H1 (cell line): ENCODE measurements around the gene TMEM204. TPM values are rescaled to one million over a fixed set of nuclear protein-coding genes. Genes with fewer than 3 reads are reported as not detected.

Experiments
- CTCF ChIA-PET: fragments of 300-600 bp; sonication (Branson Sonifier 250); formaldehyde crosslinking; loops from one replicate; lab custom pipeline; 2021; ENCODE audit not compliant: partially characterized antibody; lab: Charles Lee
- POLR2A ChIA-PET: fragments of 300-600 bp; sonication (Branson Sonifier 250); formaldehyde crosslinking; loops from one replicate; lab custom pipeline; 2021; ENCODE audit warnings: inconsistent platforms; ENCODE audit not compliant: partially characterized antibody; lab: Charles Lee
- DNase-seq, 2 experiments: peaks; one replicate each; pipeline versions ENCODE4 v3.0.0 to v3.0.0-alpha.2; 2010 to 2022; ENCODE audit warnings: low spot score in 2 of 2, low read depth in 1 of 2, mixed read lengths in 1 of 2
- FAIRE-seq: peaks from 2 replicates; lab custom pipeline; 2011; peaks lifted over from hg19 to GRCh38; lab: Jason Lieb, UNC
- H2AFZ ChIP-seq: 2 replicates; pipeline ENCODE4 v1.8.1; 2012; ENCODE audit warnings: low read length, inconsistent platforms
- H2AK5ac ChIP-seq: 2 replicates; pipeline ENCODE4 v1.6.1; 2013; ENCODE audit warnings: low read depth, low read length
- H2BK120ac ChIP-seq: replicated peaks from 2 replicates; pipeline ENCODE3; 2013; ENCODE audit warnings: low read depth, low read length, inconsistent platforms
- H2BK12ac ChIP-seq: 2 replicates; pipeline ENCODE4 v1.6.1; 2013; ENCODE audit warnings: low read depth, low read length
- H2BK15ac ChIP-seq: 2 replicates; pipeline ENCODE4 v1.6.1; 2013; ENCODE audit warnings: low read length
- H2BK20ac ChIP-seq: 2 replicates; pipeline ENCODE4 v1.6.1; 2013; ENCODE audit warnings: low read length
- H2BK5ac ChIP-seq: 2 replicates; pipeline ENCODE4 v1.6.1; 2013; ENCODE audit warnings: low read depth, low read length
- H3K14ac ChIP-seq: 2 replicates; pipeline ENCODE4 v1.6.1; 2013; ENCODE audit warnings: inconsistent platforms; ENCODE audit not compliant: insufficient read length
- H3K18ac ChIP-seq: 2 replicates; pipeline ENCODE4 v1.6.1; 2013; ENCODE audit warnings: low read length; ENCODE audit errors: extremely low read depth
- H3K23ac ChIP-seq: 2 replicates; pipeline ENCODE4 v1.6.1; 2013; ENCODE audit warnings: inconsistent platforms; ENCODE audit not compliant: insufficient read length
- H3K23me2 ChIP-seq: 2 replicates; pipeline ENCODE4 v1.6.1; 2013; ENCODE audit warnings: low read depth, low read length
- H3K27ac ChIP-seq: 2 replicates; pipeline ENCODE4 v1.6.1; 2011; ENCODE audit warnings: low read depth, low read length, inconsistent platforms
- H3K27me3 ChIP-seq, 4 experiments: replicated peaks in 1 of 4; 1 replicate in 1 of 4; 2 replicates in 3 of 4; pipeline versions ENCODE4 v1.6.1 to v1.8.1; 2011 to 2013; ENCODE audit warnings: low read length in 3 of 4, mild to moderate bottlenecking in 3 of 4, inconsistent platforms in 2 of 4, mixed read lengths in 2 of 4, moderate library complexity in 1 of 4; ENCODE audit not compliant: control insufficient read depth in 3 of 4, insufficient read depth in 3 of 4; ENCODE audit errors: extremely low read depth in 1 of 4
- H3K36me3 ChIP-seq, 4 experiments: 2 replicates each; pipeline versions ENCODE4 v1.6.1 to v1.8.1; 2011 to 2013; ENCODE audit warnings: mild to moderate bottlenecking in 4 of 4, low read length in 3 of 4, moderate library complexity in 2 of 4, control low read depth in 1 of 4, inconsistent platforms in 1 of 4; ENCODE audit not compliant: insufficient read depth in 4 of 4, control insufficient read depth in 2 of 4
- H3K4ac ChIP-seq: replicated peaks from 2 replicates; pipeline ENCODE3; 2013; ENCODE audit warnings: low read length, low read depth, mixed read lengths, inconsistent platforms; ENCODE audit not compliant: insufficient read length
- H3K4me1 ChIP-seq, 4 experiments: replicated peaks in 1 of 4; 1 replicate in 1 of 4; 2 replicates in 3 of 4; pipeline versions ENCODE4 v1.6.1 to v1.8.1; 2011 to 2013; ENCODE audit warnings: low read length in 3 of 4, inconsistent platforms in 2 of 4, mixed read lengths in 1 of 4; ENCODE audit not compliant: insufficient read depth in 4 of 4, control insufficient read depth in 3 of 4
- H3K4me2 ChIP-seq, 2 experiments: 2 replicates each; pipeline versions ENCODE4 v1.6.1 to v1.8.1; 2011 to 2013; ENCODE audit warnings: low read depth in 2 of 2, low read length in 2 of 2, control low read depth in 1 of 2, inconsistent platforms in 1 of 2, mild to moderate bottlenecking in 1 of 2; ENCODE audit not compliant: insufficient read depth in 1 of 2
- H3K4me3 ChIP-seq, 4 experiments: fragments of 200-600, 300-600 bp in 1 of 4; sonication (generic), shearing (Covaris generic), sonication (Bioruptor Twin) in 1 of 4; 2 replicates each; pipeline versions ENCODE4 v1.5.1 to v1.8.1; 2011 to 2016; ENCODE audit warnings: low read length in 4 of 4, low read depth in 3 of 4, control low read depth in 2 of 4, inconsistent platforms in 2 of 4, mild to moderate bottlenecking in 2 of 4, mixed read lengths in 1 of 4, moderate library complexity in 1 of 4; ENCODE audit not compliant: insufficient read depth in 2 of 4; ENCODE audit errors: extremely low read depth in 1 of 4
- H3K56ac ChIP-seq: replicated peaks from 2 replicates; pipeline ENCODE3; 2013; ENCODE audit warnings: low read depth, mild to moderate bottlenecking, mixed read lengths, low read length, inconsistent platforms; ENCODE audit not compliant: insufficient read length
- H3K79me1 ChIP-seq: 2 replicates; pipeline ENCODE4 v1.6.1; 2013; ENCODE audit warnings: low read depth, low read length, control low read depth
- H3K79me2 ChIP-seq, 2 experiments: 2 replicates each; pipeline versions ENCODE4 v1.6.1 to v1.8.1; 2012 to 2013; ENCODE audit warnings: low read length in 2 of 2, mild to moderate bottlenecking in 2 of 2, inconsistent platforms in 1 of 2; ENCODE audit not compliant: insufficient read depth in 2 of 2, control insufficient read depth in 1 of 2
- H3K9ac ChIP-seq, 4 experiments: replicated peaks in 1 of 4; 1 replicate in 1 of 4; 2 replicates in 3 of 4; pipeline versions ENCODE4 v1.6.1 to v1.8.1; 2011 to 2013; ENCODE audit warnings: low read depth in 3 of 4, low read length in 3 of 4, control low read depth in 2 of 4, mild to moderate bottlenecking in 2 of 4, moderate library complexity in 2 of 4, inconsistent platforms in 1 of 4; ENCODE audit errors: extremely low read depth in 1 of 4
- H3K9me3 ChIP-seq, 2 experiments: 2 replicates each; pipeline versions ENCODE4 v1.6.1 to v1.8.1; 2012 to 2013; ENCODE audit warnings: mild to moderate bottlenecking in 2 of 2, moderate library complexity in 2 of 2, control low read depth in 1 of 2, inconsistent platforms in 1 of 2, low read depth in 1 of 2, low read length in 1 of 2, mixed read lengths in 1 of 2; ENCODE audit not compliant: insufficient read depth in 2 of 2
- H4K20me1 ChIP-seq, 2 experiments: replicated peaks in 1 of 2; 2 replicates each; pipeline versions ENCODE3 to v1.8.1; 2011 to 2013; ENCODE audit warnings: inconsistent platforms in 2 of 2, low read length in 2 of 2, mild to moderate bottlenecking in 1 of 2; ENCODE audit not compliant: insufficient read depth in 2 of 2, control insufficient read depth in 1 of 2
- H4K5ac ChIP-seq: 2 replicates; pipeline ENCODE4 v1.6.1; 2013; ENCODE audit warnings: low read length, low read depth, mixed read lengths, inconsistent platforms; ENCODE audit not compliant: insufficient read length
- H4K8ac ChIP-seq: 2 replicates; pipeline ENCODE4 v1.8.0; 2013; ENCODE audit warnings: mild to moderate bottlenecking, moderate library complexity, low read length, inconsistent platforms; ENCODE audit not compliant: insufficient read depth; ENCODE audit errors: extremely low read depth
- H4K91ac ChIP-seq: replicated peaks from 2 replicates; pipeline ENCODE3; 2013; ENCODE audit warnings: low read length, mixed read lengths, inconsistent platforms; ENCODE audit not compliant: insufficient read length
- GABPA ChIP-seq: IDR thresholded peaks from 2 replicates; pipeline ENCODE4 v1.6.1; 2011; ENCODE audit warnings: mild to moderate bottlenecking, low read length, moderate library complexity, borderline replicate concordance; ENCODE audit not compliant: insufficient read depth
- JUND ChIP-seq: IDR thresholded peaks from 2 replicates; pipeline ENCODE4 v1.6.1; 2011; ENCODE audit warnings: mild to moderate bottlenecking, improper control_type of control experiment, low read length
- KDM1A ChIP-seq: fragments of 200-600, 300-600 bp; sonication (generic); IDR thresholded peaks from 2 replicates; pipeline ENCODE4 v1.7.1; 2016; ENCODE audit warnings: mild to moderate bottlenecking, low read length, borderline replicate concordance
- NANOG ChIP-seq: IDR thresholded peaks from 2 replicates; pipeline ENCODE4 v1.6.1; 2011; ENCODE audit warnings: low read length, low read depth, mild to moderate bottlenecking, inconsistent platforms; ENCODE audit not compliant: insufficient read depth, poor library complexity, severe bottlenecking
- TAF1 ChIP-seq: IDR thresholded peaks from 2 replicates; pipeline ENCODE4 v1.6.1; 2011; ENCODE audit warnings: mild to moderate bottlenecking, low read depth, low read length
- ZNF274 ChIP-seq: IDR thresholded peaks from 2 replicates; pipeline ENCODE4 v1.7.0; 2012; ENCODE audit warnings: low read length, borderline replicate concordance; ENCODE audit errors: extremely low read depth
- WGBS, 2 experiments: shearing (Covaris generic) in 1 of 2; methylation state at CpG; one replicate each; pipeline versions ENCODE4 v1.1.6 to v1.1.7; 2013 to 2015; ENCODE audit warnings: low lambda C conversion rate in 2 of 2, mixed read lengths in 2 of 2, inconsistent platforms in 1 of 2, low coverage in 1 of 2, missing lambda C conversion rate in 1 of 2; ENCODE audit not compliant: insufficient replicate concordance in 2 of 2, insufficient coverage in 1 of 2, insufficient read length in 1 of 2; ENCODE audit errors: extremely low coverage in 1 of 2, missing lambda C conversion rate in 1 of 2; 5-methylcytosine and 5-hydroxymethylcytosine counted together
- polyA plus RNA-seq, 7 experiments: library from polyadenylated mRNA; depleted of rRNA in 3 of 7; stranded (reverse) in 5 of 7; unstranded in 2 of 7; fragments of >200 nt in 5 of 7; fragments of 200-250 nt in 2 of 7; gene quantifications; 1 replicate in 5 of 7; 2 replicates in 1 of 7; 4 replicates in 1 of 7; pipeline versions ENCODE4 v1.2.1 to v1.2.3, GENCODE V29; 2011 to 2013; ENCODE audit warnings: missing spikeins in 2 of 7, mixed read lengths in 2 of 7
- total RNA-seq: library from RNA; stranded (reverse); fragmentation: NEBNext Ultra II Directional; extraction: Animal tissue kit (Norgen Biotek cat#: 25700); gene quantifications from 2 replicates; pipeline ENCODE4 v1.2.1, GENCODE V29; 2021

Gene TMEM204
- total and polyA plus RNA-seq, 2 of the 8 experiments (the other 6 are each of a cell fraction or from before 2014, with no cell fraction given) = not detected

- no peak overlapping the region for H2AFZ ChIP-seq
- H3K36me3 ChIP-seq = peaks cover 3 to 23% (median 18%) of the 10 kb centered on the region in 4 experiments; a peak in 6 of 8 replicates
- no peaks in the 10 kb centered on the region for H3K79me1 ChIP-seq
- H3K9me3 ChIP-seq = no peaks in the 10 kb centered on the region
- no peak overlapping the region for H4K8ac ChIP-seq
- no peak overlapping the region for H3K18ac ChIP-seq
- H2BK120ac ChIP-seq = no peak overlapping the region
- DNase-seq (no peak), FAIRE-seq (no peak)
- no peak overlapping the region for H2BK15ac ChIP-seq
- H3K4me1 ChIP-seq = no peaks in the 10 kb centered on the region
- H3K27me3 ChIP-seq = no peaks in the 10 kb centered on the region
- 92% methylated on average over 6 of the region's 6 CpGs; no CpG with 5 or more reads in 1 of the 2 experiments for WGBS, 2 experiments
- no peaks in the 10 kb centered on the region for H4K20me1 ChIP-seq
- H2BK12ac ChIP-seq = no peak overlapping the region
- H3K79me2 ChIP-seq = no peaks in the 10 kb centered on the region
- no peak for TF ChIP-seq TAF1
- TF ChIP-seq ZNF274 = no peak
- TF ChIP-seq JUND = no peak
- no peak for TF ChIP-seq GABPA
- TF ChIP-seq KDM1A = no peak
- TF ChIP-seq NANOG = no peak
- no peaks in the 10 kb centered on the region for H3K23me2 ChIP-seq
- no peak overlapping the region for H3K4me3 ChIP-seq
- H3K14ac ChIP-seq = no peak overlapping the region
- no peak overlapping the region for H3K56ac ChIP-seq
- no peak overlapping the region for H3K9ac ChIP-seq
- no peak overlapping the region for H3K4ac ChIP-seq
- no peak overlapping the region for H3K23ac ChIP-seq
- POLR2A ChIA-PET = no interaction called here
- H2BK20ac ChIP-seq = no peak overlapping the region
- H4K91ac ChIP-seq = no peak overlapping the region
- no peak overlapping the region for H4K5ac ChIP-seq
- no peak overlapping the region for H2AK5ac ChIP-seq
- H3K4me2 ChIP-seq = no peak overlapping the region
- CTCF ChIA-PET = no interaction called here
- H2BK5ac ChIP-seq = no peak overlapping the region
- H3K27ac ChIP-seq = no peak overlapping the region
Measured at GRCh38 chr16:1580956-1581355, 47.5 kb downstream of the TMEM204 start.
